HepG2 (cell line): ENCODE measurements around the gene SRC. TPM values are rescaled to one million over a fixed set of nuclear protein-coding genes. Genes with fewer than 3 reads are reported as not detected.
A peak's percentile ranks its signal among the peaks of the same experiment; 100 is the strongest.

Source experiments
- ATAC-seq: fragments of 200-7000 bp; cut with Tn5 transposase; 3 replicates; pipeline ENCODE4 v1.9.1; 2020; ENCODE audit warnings: mild to moderate bottlenecking, moderate library complexity
- BruUV-seq: library from RNA; stranded (reverse); fragments of 400-500 nt; replicated peaks from 2 replicates; lab custom pipeline; 2021; lab: Mats Ljungman, UMichigan
- CTCF ChIA-PET: fragments of 300-600 bp; formaldehyde crosslinking; extraction: SDS; loops from one replicate; lab custom pipeline; 2021; ENCODE audit warnings: low total read pairs, inconsistent platforms, low intra/inter-chr PET ratio; lab: Yijun Ruan, JAX
- POLR2A ChIA-PET: fragments of 350-600 bp; sonication (Branson Sonifier 250); formaldehyde crosslinking; loops from one replicate; lab custom pipeline; 2020; ENCODE audit warnings: antibody characterized with exemption, inconsistent platforms; lab: Yijun Ruan, JAX
- DNase-seq: peaks from one replicate; pipeline ENCODE4 v3.0.0-alpha.2; 2015; ENCODE audit warnings: low spot score
- FAIRE-seq: peaks from 3 replicates; lab custom pipeline; 2011; peaks lifted over from hg19 to GRCh38; lab: Jason Lieb, UNC
- H2AFZ ChIP-seq: one replicate; pipeline ENCODE4 v1.6.1; 2011; ENCODE audit warnings: low read length, inconsistent platforms
- H3K27ac ChIP-seq: fragments of 300-600 bp; 3 replicates; pipeline ENCODE4 v1.8.0; 2011; ENCODE audit warnings: mixed run types, mild to moderate bottlenecking, mixed read lengths, low read length, inconsistent platforms; ENCODE audit not compliant: insufficient read depth; ENCODE audit errors: extremely low read length
- H3K27me3 ChIP-seq, 2 experiments: fragments of 200-600 bp in 1 of 2; 2 replicates in 1 of 2; 3 replicates in 1 of 2; pipeline versions ENCODE4 v1.6.0 to v1.8.0; 2011; ENCODE audit warnings: low read length in 2 of 2, mild to moderate bottlenecking in 2 of 2, moderate library complexity in 2 of 2, inconsistent platforms in 1 of 2; ENCODE audit not compliant: insufficient read depth in 2 of 2, control insufficient read depth in 1 of 2
- H3K36me3 ChIP-seq, 2 experiments: fragments of 200-600 bp in 1 of 2; replicated peaks in 1 of 2; 2 replicates in 1 of 2; 3 replicates in 1 of 2; pipeline versions ENCODE4 v1.5.1 to v1.8.0; 2011; ENCODE audit warnings: low read length in 2 of 2, inconsistent platforms in 1 of 2; ENCODE audit not compliant: insufficient read depth in 2 of 2, control insufficient read depth in 1 of 2
- H3K4me1 ChIP-seq: 2 replicates; pipeline ENCODE4 v1.5.1; 2012; ENCODE audit warnings: low read length, inconsistent platforms; ENCODE audit not compliant: insufficient read depth
- H3K4me2 ChIP-seq: 2 replicates; pipeline ENCODE4 v1.6.0; 2011; ENCODE audit warnings: low read depth, low read length, inconsistent platforms
- H3K4me3 ChIP-seq, 3 experiments: fragments of 200-600 bp in 1 of 3; sonication (generic), shearing (Covaris generic) in 1 of 3; replicated peaks in 1 of 3; 2 replicates each; pipeline ENCODE4 v1.5.1; 2011 to 2016; ENCODE audit warnings: low read length in 3 of 3, inconsistent platforms in 2 of 3, low read depth in 2 of 3, mild to moderate bottlenecking in 2 of 3, control low read depth in 1 of 3, mixed read lengths in 1 of 3; ENCODE audit not compliant: insufficient read depth in 1 of 3
- H3K79me2 ChIP-seq: one replicate; pipeline ENCODE4 v1.6.1; 2011; ENCODE audit warnings: low read length, inconsistent platforms; ENCODE audit not compliant: insufficient read depth
- H3K9ac ChIP-seq: 2 replicates; pipeline ENCODE4 v1.6.0; 2011; ENCODE audit warnings: mild to moderate bottlenecking, low read depth, low read length, inconsistent platforms; ENCODE audit not compliant: insufficient read depth
- H3K9me3 ChIP-seq: 2 replicates; pipeline ENCODE4 v1.5.1; 2012; ENCODE audit warnings: mild to moderate bottlenecking, low read length
- H4K20me1 ChIP-seq: 2 replicates; pipeline ENCODE4 v1.6.0; 2011; ENCODE audit warnings: inconsistent platforms, mild to moderate bottlenecking, low read length, moderate library complexity; ENCODE audit not compliant: insufficient read depth
- AGO1 ChIP-seq: fragments of 200-400 bp; formaldehyde crosslinking; IDR thresholded peaks from 2 replicates; pipeline ENCODE4 v1.6.1; 2017; ENCODE audit warnings: mild to moderate bottlenecking, low read depth, low read length, moderate library complexity; ENCODE audit not compliant: poor library complexity, severe bottlenecking
- AKAP8 ChIP-seq: sonication (generic); formaldehyde crosslinking; IDR thresholded peaks from 2 replicates; pipeline ENCODE4 v1.5.1; 2020; ENCODE audit warnings: mild to moderate bottlenecking, missing genetic modification reagents
- CEBPB ChIP-seq: IDR thresholded peaks from 2 replicates; pipeline ENCODE4 v1.6.1; 2011; ENCODE audit warnings: low read depth, low read length, improper control_type of control experiment, borderline replicate concordance
- FOSL2 ChIP-seq: sonication (generic); formaldehyde crosslinking; IDR thresholded peaks from 2 replicates; pipeline ENCODE4 v1.4.0; 2020; ENCODE audit warnings: missing genetic modification reagents
- IKZF5 ChIP-seq: IDR thresholded peaks from 2 replicates; pipeline ENCODE4 v1.6.1; 2018; ENCODE audit warnings: missing genetic modification reagents, mild to moderate bottlenecking, missing compliant biosample characterization
- RBFOX2 ChIP-seq: fragments of 200-400 bp; formaldehyde crosslinking; IDR thresholded peaks from 2 replicates; pipeline ENCODE4 v1.6.1; 2017; ENCODE audit warnings: low read depth, mild to moderate bottlenecking, low read length
- WGBS: methylation state at CpG from one replicate; pipeline ENCODE4 v1.1.6; 2017; ENCODE audit warnings: low lambda C conversion rate; 5-methylcytosine and 5-hydroxymethylcytosine counted together
- in situ Hi-C: cut with HindIII; loops from 2 replicates; pipeline ENCODE4 v1.10.0; 2017; ENCODE audit warnings: low pct_unique_long_range_greater_than_20kb; ENCODE audit not compliant: extremely low pct_ligation_motif_present
- intact Hi-C: fragments of 100-400 bp; cut with micrococcal nuclease; formaldehyde crosslinking; loops from one replicate; pipeline ENCODE4 v1.10.0; 2022; ENCODE audit not compliant: unreplicated experiment
- polyA plus RNA-seq, 8 experiments: library from polyadenylated mRNA; depleted of rRNA in 3 of 8; stranded (reverse) in 7 of 8; unstranded in 1 of 8; fragments of >200 nt; fragmentation: Illumina TruSeq in 4 of 8; extraction: Trizol in 4 of 8; gene quantifications; 2 replicates each; pipeline versions ENCODE4 v1.2.1 to v1.2.3, GENCODE V29; 2011 to 2016; ENCODE audit warnings: low read depth in 4 of 8, missing spikeins in 1 of 8, mixed read lengths in 1 of 8; ENCODE audit not compliant: insufficient read depth in 1 of 8
- total RNA-seq, 5 experiments: library from RNA; depleted of rRNA; stranded (reverse); fragments of >200 nt; fragmentation: Illumina TruSeq; extraction: Trizol; gene quantifications; 2 replicates each; pipeline ENCODE4 v1.2.3, GENCODE V29; 2016; ENCODE audit warnings: low read depth in 1 of 5

The SRC gene
- total and polyA plus RNA-seq, 2 of the 13 experiments (the other 11 are each of a cell fraction or from before 2014, with no cell fraction given), result 54.7 to 192 TPM

GRCh38 chr20:37346236-37346534 is 245 bp downstream of the SRC start:
- ChIA-PET CTCF (no interaction called here), POLR2A (interaction anchor here (1.4 to 4.0 kb wide), 8 partner anchors 10 to 167 kb away, joined by 4 to 59 read pairs (median 36); partner anchors contain the start of genes MANBAL, MROH8 and RPN2)
- no peak for ATAC-seq

More at GRCh38 chr20:37346236-37346534, 245 bp downstream of the SRC start:
- in situ Hi-C loops, result no loop called here
- WGBS, result 0% methylated on average over 17 of the region's 35 CpGs
- TF ChIP-seq FOSL2 (CRISPR knock-in tag) (no peak), CEBPB (no peak), IKZF5 (CRISPR knock-in tag) (no peak), AGO1 (no peak), RBFOX2 (peak; percentile 1; the same call in 1 of the 2 replicates), AKAP8 (CRISPR knock-in tag) (0 out of 2 replicates have a peak, but pooled peaks have one; percentile 14)
- TF ChIP-seq, all 625 proteins: peak for 2
- FAIRE-seq, result no peak
- intact Hi-C loops, result no loop called here
- BruUV-seq, result no TSS peak
- Histone ChIP-seq H3K4me3 (peak overlapping the region; percentile 78 to 89 (median 80); a peak in 4 of 6 replicates), H3K4me2 (peak overlapping the region; percentile 72), H3K9me3 (no peaks in the 10 kb centered on the region), H3K27me3 (peaks cover 0 to 5% of the 10 kb centered on the region in 2 experiments; a peak in 1 of 5 replicates), H3K36me3 (peaks cover 15 to 34% of the 10 kb centered on the region in 2 experiments), H3K79me2 (peaks cover 58% of the 10 kb centered on the region), H4K20me1 (peaks cover 46% of the 10 kb centered on the region), H3K9ac (peak overlapping the region; percentile 77; the same call in 1 of the 2 replicates), H2AFZ (no peak overlapping the region), H3K4me1 (peaks cover 79% of the 10 kb centered on the region), H3K27ac (no peak overlapping the region)
- no peak for DNase-seq
